B cell (primary cell): ENCODE results near the gene PTPRQ. TPM values are rescaled to one million over a fixed set of nuclear protein-coding genes. Genes with fewer than 3 reads are reported as not detected.

Experiments
- ATAC-seq: fragments of 200-7000 bp; cut with Tn5 transposase; one replicate; pipeline ENCODE4 v1.10.0; 2021; ENCODE audit warnings: low read depth, mild to moderate bottlenecking, moderate number of reproducible peaks, moderate library complexity
- CTCF ChIA-PET: fragments of 350-600 bp; sonication (Branson Sonifier 250); formaldehyde crosslinking; loops from one replicate; lab custom pipeline; 2021; ENCODE audit warnings: antibody characterized with exemption, inconsistent platforms; lab: Charles Lee
- POLR2A ChIA-PET: fragments of 350-600 bp; sonication (Branson Sonifier 250); formaldehyde crosslinking; loops from one replicate; lab custom pipeline; 2021; ENCODE audit warnings: antibody characterized with exemption; lab: Charles Lee
- DNase-seq: peaks from one replicate; pipeline ENCODE4 v3.0.0; 2013
- H2AFZ ChIP-seq: 2 replicates; pipeline ENCODE4 v1.6.1; 2012; ENCODE audit warnings: mild to moderate bottlenecking, low read depth, low read length; ENCODE audit not compliant: insufficient read depth, poor library complexity, severe bottlenecking
- H3K27ac ChIP-seq, 2 donors: 1 replicate in 1 of 2; 2 replicates in 1 of 2; pipeline ENCODE4 v1.5.1; 2012 to 2013; ENCODE audit warnings: low read length in 2 of 2, mild to moderate bottlenecking in 2 of 2, moderate library complexity in 1 of 2
- H3K27me3 ChIP-seq, 4 experiments: fragments of 200-600 bp in 1 of 4; sonication (generic) in 1 of 4; replicated peaks in 1 of 4; 1 replicate in 2 of 4; 2 replicates in 2 of 4; pipeline versions ENCODE4 v1.6.1 to v1.7.0; 2013 to 2016; ENCODE audit warnings: low read length in 3 of 4, mild to moderate bottlenecking in 2 of 4, mixed read lengths in 1 of 4, moderate library complexity in 1 of 4; ENCODE audit not compliant: insufficient read depth in 4 of 4, control insufficient read depth in 3 of 4; ENCODE audit errors: control extremely low read depth in 1 of 4
- H3K36me3 ChIP-seq, 2 experiments: replicated peaks in 1 of 2; 1 replicate in 1 of 2; 2 replicates in 1 of 2; pipeline versions ENCODE4 v1.6.1 to v1.7.1; 2013; ENCODE audit warnings: low read length in 1 of 2; ENCODE audit not compliant: insufficient read depth in 2 of 2, control insufficient read depth in 1 of 2; ENCODE audit errors: control extremely low read depth in 1 of 2, extremely low read depth in 1 of 2
- H3K4me1 ChIP-seq, 2 donors: fragments of 200-600 bp in 1 of 2; sonication (generic) in 1 of 2; 1 replicate in 1 of 2; 2 replicates in 1 of 2; pipeline versions ENCODE4 v1.5.1 to v1.6.1; 2013 to 2017; ENCODE audit warnings: low read length in 2 of 2; ENCODE audit not compliant: control insufficient read depth in 2 of 2, insufficient read depth in 2 of 2
- H3K4me2 ChIP-seq: replicated peaks from 2 replicates; pipeline ENCODE3; 2012; ENCODE audit warnings: mild to moderate bottlenecking, low read depth, low read length; ENCODE audit not compliant: poor library complexity, severe bottlenecking
- H3K4me3 ChIP-seq, 5 experiments: fragments of 200-600 bp in 1 of 5; sonication (generic) in 1 of 5; 1 replicate in 3 of 5; 2 replicates in 2 of 5; pipeline versions ENCODE4 v1.5.1 to v1.7.0; 2011 to 2016; ENCODE audit warnings: low read length in 4 of 5, mild to moderate bottlenecking in 4 of 5, low read depth in 2 of 5, control low read depth in 1 of 5, moderate library complexity in 1 of 5; ENCODE audit not compliant: insufficient read depth in 1 of 5; ENCODE audit errors: control extremely low read depth in 1 of 5, extremely low read depth in 1 of 5
- H3K79me2 ChIP-seq: fragments of 200-600 bp; sonication (generic); one replicate; pipeline ENCODE4 v1.6.0; 2016; ENCODE audit warnings: low read length; ENCODE audit not compliant: control insufficient read depth, insufficient read depth
- H3K9ac ChIP-seq: fragments of 200-600 bp; sonication (generic); 2 replicates; pipeline ENCODE4 v1.6.1; 2017; ENCODE audit warnings: mild to moderate bottlenecking, low read length, moderate library complexity
- H3K9me3 ChIP-seq, 3 donors: one replicate each; pipeline versions ENCODE4 v1.6.1 to v1.7.1; 2013; ENCODE audit warnings: low read length in 2 of 3; ENCODE audit not compliant: control insufficient read depth in 2 of 3, insufficient read depth in 1 of 3; ENCODE audit errors: control extremely low read depth in 1 of 3
- H4K20me1 ChIP-seq: 2 replicates; pipeline ENCODE4 v1.6.0; 2012; ENCODE audit warnings: mild to moderate bottlenecking, low read length; ENCODE audit not compliant: insufficient read depth, control insufficient read depth, poor library complexity, severe bottlenecking
- H3K27ac Mint-ChIP-seq: one replicate; pipeline ENCODE4 v1.8.0; 2021; ENCODE audit warnings: mixed read lengths
- H3K27me3 Mint-ChIP-seq: one replicate; pipeline ENCODE4 v1.8.0; 2021; ENCODE audit warnings: mixed read lengths
- H3K4me1 Mint-ChIP-seq: one replicate; pipeline ENCODE4 v1.8.0; 2021; ENCODE audit warnings: mixed read lengths
- H3K4me3 Mint-ChIP-seq: one replicate; pipeline ENCODE4 v1.8.0; 2021; ENCODE audit warnings: mixed read lengths
- H3K9me3 Mint-ChIP-seq: one replicate; pipeline ENCODE4 v1.8.0; 2022; ENCODE audit warnings: mixed read lengths; ENCODE audit not compliant: insufficient read depth
- EZH2 ChIP-seq: IDR thresholded peaks from 2 replicates; pipeline ENCODE4 v1.6.1; 2012; ENCODE audit warnings: borderline replicate concordance, low read depth, mild to moderate bottlenecking, moderate library complexity, low read length; ENCODE audit not compliant: insufficient read depth, poor library complexity, severe bottlenecking
- WGBS: methylation state at CpG from one replicate; pipeline ENCODE4 v1.1.5; 2013; ENCODE audit warnings: missing lambda C conversion rate; ENCODE audit not compliant: insufficient coverage; 5-methylcytosine and 5-hydroxymethylcytosine counted together
- intact Hi-C: fragments of 100-400 bp; cut with micrococcal nuclease; formaldehyde crosslinking; loops from one replicate; pipeline ENCODE4 v1.10.0; 2022
- polyA plus RNA-seq: library from polyadenylated mRNA; depleted of rRNA; stranded (reverse); fragments of >200 nt; gene quantifications from 2 replicates; pipeline ENCODE4 v1.2.3, GENCODE V29; 2012
- total RNA-seq, 2 donors: library from RNA; stranded (reverse); fragments of 120-200 nt in 1 of 2; gene quantifications; 1 replicate in 1 of 2; 2 replicates in 1 of 2; pipeline versions ENCODE4 v1.2.3 to v1.2.4, GENCODE V29; 2013 to 2022
- TF ChIP-seq, protein P1 (sequence below): fragments of 200-600 bp; IDR thresholded peaks from one replicate; pipeline ENCODE4 v1.8.0; 2022; ENCODE audit warnings: antibody characterized with exemption, mild to moderate bottlenecking

Gene PTPRQ
- total and polyA plus RNA-seq, 2 donors (not counting 1 experiment from before 2014, with no cell fraction given), result not detected

DNA sequence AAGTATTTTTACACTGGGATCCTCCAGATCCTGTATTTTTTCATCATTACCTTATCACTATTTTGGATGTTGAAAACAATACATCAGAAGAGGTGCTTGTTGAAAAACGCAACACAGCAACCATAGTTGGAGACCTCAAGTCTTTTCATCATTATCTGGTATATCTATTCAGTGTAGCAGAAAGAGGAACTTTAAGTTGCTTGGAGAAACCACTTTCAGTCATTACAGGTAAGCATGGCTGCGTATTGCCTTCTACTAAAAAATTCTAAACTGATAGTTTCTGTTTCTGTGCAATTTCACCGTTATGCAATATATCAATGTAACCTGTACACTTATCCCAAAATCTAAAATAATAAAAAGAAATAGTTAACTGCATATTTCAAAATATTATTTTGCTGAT is 32.2 kb upstream of the PTPRQ start:
- DNase-seq (no peak), ATAC-seq (no peak)
- no peaks in the 10 kb centered on the region for H3K9me3 ChIP-seq
- H3K4me3 Mint-ChIP-seq, result no peak overlapping the region
- no peaks in the 10 kb centered on the region for H3K4me1 ChIP-seq
- no peak overlapping the region for H3K4me2 ChIP-seq
- ChIA-PET POLR2A (no interaction called here), CTCF (interaction anchor here (1.7 kb wide), 1 partner anchor 15 kb away, joined by 3 read pairs; no protein-coding TSS in a partner anchor)
- H3K9me3 Mint-ChIP-seq, result no peaks in the 10 kb centered on the region
- no peak overlapping the region for H3K4me3 ChIP-seq
- H4K20me1 ChIP-seq, result no peaks in the 10 kb centered on the region
- no peaks in the 10 kb centered on the region for H3K27me3 ChIP-seq
- no CpG with 5 or more reads among the region's 3 CpGs for WGBS
- H3K9ac ChIP-seq, result no peak overlapping the region
- H2AFZ ChIP-seq, result no peak overlapping the region
- TF ChIP-seq EZH2, result no peak
- TF ChIP-seq, protein P1, sequence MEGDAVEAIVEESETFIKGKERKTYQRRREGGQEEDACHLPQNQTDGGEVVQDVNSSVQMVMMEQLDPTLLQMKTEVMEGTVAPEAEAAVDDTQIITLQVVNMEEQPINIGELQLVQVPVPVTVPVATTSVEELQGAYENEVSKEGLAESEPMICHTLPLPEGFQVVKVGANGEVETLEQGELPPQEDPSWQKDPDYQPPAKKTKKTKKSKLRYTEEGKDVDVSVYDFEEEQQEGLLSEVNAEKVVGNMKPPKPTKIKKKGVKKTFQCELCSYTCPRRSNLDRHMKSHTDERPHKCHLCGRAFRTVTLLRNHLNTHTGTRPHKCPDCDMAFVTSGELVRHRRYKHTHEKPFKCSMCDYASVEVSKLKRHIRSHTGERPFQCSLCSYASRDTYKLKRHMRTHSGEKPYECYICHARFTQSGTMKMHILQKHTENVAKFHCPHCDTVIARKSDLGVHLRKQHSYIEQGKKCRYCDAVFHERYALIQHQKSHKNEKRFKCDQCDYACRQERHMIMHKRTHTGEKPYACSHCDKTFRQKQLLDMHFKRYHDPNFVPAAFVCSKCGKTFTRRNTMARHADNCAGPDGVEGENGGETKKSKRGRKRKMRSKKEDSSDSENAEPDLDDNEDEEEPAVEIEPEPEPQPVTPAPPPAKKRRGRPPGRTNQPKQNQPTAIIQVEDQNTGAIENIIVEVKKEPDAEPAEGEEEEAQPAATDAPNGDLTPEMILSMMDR, result no peak
- no peak overlapping the region for H3K27ac Mint-ChIP-seq
- no peaks in the 10 kb centered on the region for H3K79me2 ChIP-seq
- H3K27ac ChIP-seq, result no peak overlapping the region
- no peaks in the 10 kb centered on the region for H3K4me1 Mint-ChIP-seq
- intact Hi-C loops, result loop anchor here (5.0 kb wide), 1 partner anchor 351 kb away; no protein-coding TSS in a partner anchor
- H3K36me3 ChIP-seq, result no peaks in the 10 kb centered on the region
- no peaks in the 10 kb centered on the region for H3K27me3 Mint-ChIP-seq

DNA sequence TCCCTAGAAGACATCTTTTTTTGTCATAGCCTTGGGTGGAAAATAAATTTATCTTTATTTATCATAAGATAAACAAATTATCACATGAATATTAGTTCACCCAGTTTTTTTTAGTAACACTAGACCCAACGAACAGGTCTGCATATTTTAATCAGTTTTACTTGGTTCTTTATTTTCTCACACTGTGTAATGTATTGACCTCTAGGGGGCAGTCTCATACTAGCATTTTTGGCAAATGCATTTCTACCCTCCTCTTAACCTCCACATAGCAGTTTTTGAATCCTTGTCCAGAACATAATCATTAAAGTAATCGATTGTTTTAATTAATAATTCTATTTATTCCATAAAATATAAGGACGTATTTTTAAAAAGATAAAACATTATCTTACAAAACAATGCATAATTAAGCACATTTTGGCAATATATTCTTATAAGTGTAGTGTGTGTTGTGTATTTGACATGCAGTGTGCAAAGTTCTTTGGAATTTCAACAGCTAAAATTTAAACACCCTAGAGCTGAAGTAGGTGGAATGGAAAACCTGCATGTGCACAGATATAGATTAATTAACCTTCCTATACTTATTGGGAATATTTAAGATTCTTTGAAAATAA is 31.6 kb upstream of the PTPRQ start:
- Histone ChIP-seq H3K36me3 (no peaks in the 10 kb centered on the region), H4K20me1 (no peaks in the 10 kb centered on the region), H3K27ac (no peak overlapping the region), H3K79me2 (no peaks in the 10 kb centered on the region), H3K4me3 (no peak overlapping the region), H3K27me3 (no peaks in the 10 kb centered on the region), H3K9ac (no peak overlapping the region), H3K4me2 (no peak overlapping the region), H3K9me3 (no peaks in the 10 kb centered on the region), H2AFZ (no peak overlapping the region), H3K4me1 (no peaks in the 10 kb centered on the region)
- no peak overlapping the region for H3K27ac Mint-ChIP-seq
- no peak for TF ChIP-seq EZH2
- TF ChIP-seq, protein P1, result peak; percentile 27
- H3K4me3 Mint-ChIP-seq, result no peak overlapping the region
- H3K9me3 Mint-ChIP-seq, result no peaks in the 10 kb centered on the region
- DNase-seq (peak; percentile 17), ATAC-seq (no peak)
- no peaks in the 10 kb centered on the region for H3K27me3 Mint-ChIP-seq
- CTCF ChIA-PET, result no interaction called here
- WGBS, result no CpG with 5 or more reads among the region's 3 CpGs
- POLR2A ChIA-PET, result no interaction called here
- intact Hi-C loops, result loop anchor here (5.0 kb wide), 1 partner anchor 350 kb away; no protein-coding TSS in a partner anchor
- no peaks in the 10 kb centered on the region for H3K4me1 Mint-ChIP-seq
